Breast epithelium (tissue), 3 donors: ENCODE data around the gene BPIFB3.

ENCODE experiments used
- CTCF ChIP-seq, 3 donors: fragments of 450-650 bp; IDR thresholded peaks; one replicate each; pipeline ENCODE4 v1.5.1; 2016 to 2017; ENCODE audit warnings: antibody characterized with exemption in 3 of 3, mild to moderate bottlenecking in 3 of 3, moderate library complexity in 3 of 3
- POLR2AphosphoS5 ChIP-seq, 3 donors: sonication (generic); formaldehyde crosslinking; IDR thresholded peaks; one replicate each; pipeline ENCODE4 v1.6.1; 2017; ENCODE audit warnings: antibody characterized with exemption in 3 of 3

GRCh38 chr20:33046412-33046811 is 7.3 kb upstream of the BPIFB3 start:
- TF ChIP-seq CTCF (IDR thresholded peaks at IDR 0.05) (no peak), POLR2AphosphoS5 (IDR thresholded peaks at IDR 0.05) (no peak)
